Measurements from ENCODE around the gene GFRA1.

DNA sequence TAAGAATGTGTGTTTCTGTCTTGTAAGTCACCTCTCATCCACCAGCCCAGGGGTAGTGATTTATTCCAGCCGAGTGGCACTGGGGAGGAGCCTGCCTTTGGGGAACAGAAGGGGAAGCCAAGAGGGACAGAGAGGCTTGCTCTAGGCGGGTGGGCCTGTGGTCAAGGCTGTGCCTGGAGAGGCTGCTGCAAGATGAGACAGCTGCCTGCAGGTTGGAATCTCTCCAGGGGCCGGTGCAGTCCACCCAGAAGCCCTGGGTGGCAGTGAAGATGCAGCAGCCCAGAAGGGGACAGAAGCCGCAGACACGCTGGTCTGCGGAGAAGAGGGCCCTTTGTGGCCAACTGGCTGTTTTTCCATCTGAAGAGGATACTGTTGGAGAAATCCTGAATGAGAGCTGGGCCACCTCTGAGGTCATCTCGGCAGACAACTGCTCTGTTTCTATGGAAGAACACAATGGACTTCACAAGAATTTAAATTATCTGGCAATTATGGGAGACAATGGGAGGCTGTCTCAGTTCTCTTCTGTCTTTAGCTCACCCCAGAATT lies 175.7 kb downstream of the GFRA1 start:
- TF ChIP-seq, protein P1, sequence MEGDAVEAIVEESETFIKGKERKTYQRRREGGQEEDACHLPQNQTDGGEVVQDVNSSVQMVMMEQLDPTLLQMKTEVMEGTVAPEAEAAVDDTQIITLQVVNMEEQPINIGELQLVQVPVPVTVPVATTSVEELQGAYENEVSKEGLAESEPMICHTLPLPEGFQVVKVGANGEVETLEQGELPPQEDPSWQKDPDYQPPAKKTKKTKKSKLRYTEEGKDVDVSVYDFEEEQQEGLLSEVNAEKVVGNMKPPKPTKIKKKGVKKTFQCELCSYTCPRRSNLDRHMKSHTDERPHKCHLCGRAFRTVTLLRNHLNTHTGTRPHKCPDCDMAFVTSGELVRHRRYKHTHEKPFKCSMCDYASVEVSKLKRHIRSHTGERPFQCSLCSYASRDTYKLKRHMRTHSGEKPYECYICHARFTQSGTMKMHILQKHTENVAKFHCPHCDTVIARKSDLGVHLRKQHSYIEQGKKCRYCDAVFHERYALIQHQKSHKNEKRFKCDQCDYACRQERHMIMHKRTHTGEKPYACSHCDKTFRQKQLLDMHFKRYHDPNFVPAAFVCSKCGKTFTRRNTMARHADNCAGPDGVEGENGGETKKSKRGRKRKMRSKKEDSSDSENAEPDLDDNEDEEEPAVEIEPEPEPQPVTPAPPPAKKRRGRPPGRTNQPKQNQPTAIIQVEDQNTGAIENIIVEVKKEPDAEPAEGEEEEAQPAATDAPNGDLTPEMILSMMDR (conservative IDR thresholded peaks at IDR 0.05; ENCODE audit: low read depth, low read length), result no peak
- TF ChIP-seq EZH2 (IDR thresholded peaks at IDR 0.05; ENCODE audit: borderline replicate concordance, low read depth, low read length, poor library complexity, severe bottlenecking), result no peak

All from A673 (cell line).